Measurements from ENCODE around the gene TMEM184B. TPM values are rescaled to one million over a fixed set of nuclear protein-coding genes. Genes with fewer than 3 reads are reported as not detected.

TMEM184B gene
- total and polyA plus RNA-seq, 2 donors from 2014 or later, result 22.9 to 54.1 TPM

DNA sequence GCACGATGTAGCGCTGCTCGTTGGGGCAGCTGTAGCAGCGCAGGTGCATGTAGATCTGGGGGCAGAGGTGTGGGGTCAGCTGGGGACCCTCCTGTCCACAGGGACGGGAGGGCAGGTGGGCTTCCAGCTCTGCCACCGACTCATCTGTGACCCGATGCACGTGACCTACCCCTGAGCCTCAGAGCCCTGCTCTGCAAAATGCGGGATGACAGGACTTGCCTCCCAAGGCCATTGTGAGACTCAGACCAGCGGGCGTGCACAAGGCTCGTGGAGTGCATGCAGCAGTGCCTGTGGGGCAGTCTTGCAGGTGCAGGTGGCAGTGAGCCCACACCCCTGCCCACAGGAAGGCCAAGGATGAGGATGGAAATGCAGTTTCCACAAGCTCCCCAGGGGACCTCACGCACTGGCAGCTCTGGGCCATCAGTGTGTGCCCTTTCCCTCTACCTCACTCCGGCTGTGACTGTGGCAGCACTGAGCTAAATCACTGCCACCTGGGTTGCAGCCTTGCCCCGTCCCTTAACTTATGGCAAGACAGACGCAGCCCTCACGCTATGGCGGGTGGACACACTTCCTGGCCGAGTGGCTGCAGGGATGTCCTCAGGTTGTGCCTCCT is 26.7 kb downstream of the TMEM184B start:
- TF ChIP-seq, protein P1, sequence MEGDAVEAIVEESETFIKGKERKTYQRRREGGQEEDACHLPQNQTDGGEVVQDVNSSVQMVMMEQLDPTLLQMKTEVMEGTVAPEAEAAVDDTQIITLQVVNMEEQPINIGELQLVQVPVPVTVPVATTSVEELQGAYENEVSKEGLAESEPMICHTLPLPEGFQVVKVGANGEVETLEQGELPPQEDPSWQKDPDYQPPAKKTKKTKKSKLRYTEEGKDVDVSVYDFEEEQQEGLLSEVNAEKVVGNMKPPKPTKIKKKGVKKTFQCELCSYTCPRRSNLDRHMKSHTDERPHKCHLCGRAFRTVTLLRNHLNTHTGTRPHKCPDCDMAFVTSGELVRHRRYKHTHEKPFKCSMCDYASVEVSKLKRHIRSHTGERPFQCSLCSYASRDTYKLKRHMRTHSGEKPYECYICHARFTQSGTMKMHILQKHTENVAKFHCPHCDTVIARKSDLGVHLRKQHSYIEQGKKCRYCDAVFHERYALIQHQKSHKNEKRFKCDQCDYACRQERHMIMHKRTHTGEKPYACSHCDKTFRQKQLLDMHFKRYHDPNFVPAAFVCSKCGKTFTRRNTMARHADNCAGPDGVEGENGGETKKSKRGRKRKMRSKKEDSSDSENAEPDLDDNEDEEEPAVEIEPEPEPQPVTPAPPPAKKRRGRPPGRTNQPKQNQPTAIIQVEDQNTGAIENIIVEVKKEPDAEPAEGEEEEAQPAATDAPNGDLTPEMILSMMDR (IDR thresholded peaks at IDR 0.05; ENCODE audit: borderline replicate concordance, extremely low read depth, insufficient read depth), result no peak
- Histone ChIP-seq H3K36me3 (ENCODE audit: control insufficient read depth in 2 of 3, insufficient read depth in 3 of 3, low read length in 3 of 3) (peaks cover 3 to 17% (median 13%) of the 10 kb centered on the region in 3 donors), H3K9me3 (ENCODE audit: control insufficient read depth in 2 of 3, insufficient read depth in 1 of 3, low read length in 3 of 3) (no peaks in the 10 kb centered on the region), H3K27me3 (ENCODE audit: control insufficient read depth, insufficient read depth, low read length) (no peaks in the 10 kb centered on the region), H3K9ac (ENCODE audit: low read length in 3 of 3) (no peak overlapping the region), H3K27ac (ENCODE audit: low read depth in 2 of 2, low read length in 2 of 2) (no peak overlapping the region), H3K4me1 (ENCODE audit: control insufficient read depth in 2 of 3, insufficient read depth in 2 of 3, low read depth in 1 of 3, low read length in 3 of 3) (peaks cover 0 to 10% (median 0%) of the 10 kb centered on the region in 3 donors), H3K4me3 (ENCODE audit: low read length in 3 of 3) (no peak overlapping the region)
- FAIRE-seq, result no peak
- intact Hi-C loops (cut with DNase I), result no loop called here
- DNase-seq, result no peak

DNA sequence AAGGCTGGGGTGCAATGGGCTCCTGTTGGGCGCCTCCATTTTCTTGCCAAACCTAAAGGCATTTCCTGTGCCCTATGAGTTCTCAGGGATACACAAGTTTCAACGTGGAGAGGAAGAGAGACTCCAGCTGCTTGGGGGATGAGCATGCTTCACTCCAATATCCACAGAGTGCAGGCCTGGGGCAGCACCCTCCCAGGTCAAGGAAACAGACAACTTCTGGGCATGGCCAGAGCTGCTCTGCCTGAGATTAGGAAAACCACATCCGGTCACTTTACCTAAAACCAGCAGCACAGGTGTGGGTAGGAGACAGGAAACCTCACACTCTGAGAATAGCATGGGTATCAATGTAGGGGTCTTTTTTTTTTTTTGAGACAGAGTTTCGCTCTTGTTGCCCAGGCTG is 28.7 kb downstream of the TMEM184B start:
- FAIRE-seq (no peak), DNase-seq (no peak)
- Histone ChIP-seq H3K36me3 (ENCODE audit: control insufficient read depth in 2 of 3, insufficient read depth in 3 of 3, low read length in 3 of 3) (peaks cover 3 to 17% (median 13%) of the 10 kb centered on the region in 3 donors), H3K9me3 (ENCODE audit: control insufficient read depth in 2 of 3, insufficient read depth in 1 of 3, low read length in 3 of 3) (no peaks in the 10 kb centered on the region), H3K9ac (ENCODE audit: low read length in 3 of 3) (no peak overlapping the region), H3K27ac (ENCODE audit: low read depth in 2 of 2, low read length in 2 of 2) (no peak overlapping the region), H3K27me3 (ENCODE audit: control insufficient read depth, insufficient read depth, low read length) (no peaks in the 10 kb centered on the region), H3K4me1 (ENCODE audit: control insufficient read depth in 2 of 3, insufficient read depth in 2 of 3, low read depth in 1 of 3, low read length in 3 of 3) (peaks cover 0 to 14% (median 3%) of the 10 kb centered on the region in 3 donors), H3K4me3 (ENCODE audit: low read length in 3 of 3) (no peak overlapping the region)
- intact Hi-C loops (cut with DNase I), result no loop called here
- TF ChIP-seq, protein P1 (IDR thresholded peaks at IDR 0.05; ENCODE audit: borderline replicate concordance, extremely low read depth, insufficient read depth), result no peak

DNA sequence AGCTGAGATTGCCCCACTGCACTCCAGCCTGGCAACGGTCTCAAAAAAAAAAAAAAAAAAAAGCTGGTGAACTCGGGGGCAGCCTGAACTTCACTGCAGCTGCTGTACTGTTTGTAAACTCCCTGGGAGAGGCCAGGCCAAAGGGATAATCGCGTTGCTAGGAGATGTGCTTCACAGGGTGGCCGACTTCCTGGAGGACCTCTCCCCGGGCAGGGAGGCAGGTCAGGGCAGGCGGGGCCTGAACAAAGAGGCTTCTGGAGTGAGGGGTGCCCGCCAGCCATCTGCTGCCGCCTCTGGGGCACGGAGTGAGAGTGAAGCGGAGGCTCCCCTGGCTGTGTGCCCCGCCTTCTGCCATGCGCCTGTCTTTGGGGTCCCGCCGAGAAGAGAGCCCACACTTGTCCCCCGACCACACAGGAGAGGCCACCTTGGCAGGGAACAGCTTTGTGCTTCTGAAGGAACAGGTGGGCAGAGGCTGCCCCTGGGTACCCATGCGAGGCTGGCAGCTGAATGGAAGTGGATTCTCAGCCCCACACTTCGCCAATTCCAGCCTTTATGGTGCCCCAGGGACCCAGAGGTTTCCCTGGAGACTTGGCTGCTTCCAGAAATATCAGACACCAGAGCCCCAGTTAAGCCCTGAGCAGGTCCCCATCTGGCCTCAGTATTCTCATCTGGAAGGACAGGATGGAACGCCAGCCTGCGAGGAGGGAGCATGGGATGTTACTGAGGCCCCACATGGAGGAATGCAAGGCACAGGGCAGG is 29.6 kb downstream of the TMEM184B start:
- DNase-seq (peak in 4 of 5 donors; percentile 80 to 85 (median 82)), FAIRE-seq (no peak)
- peaks cover 0 to 20% (median 11%) of the 10 kb centered on the region in 3 donors for H3K4me1 ChIP-seq (ENCODE audit: control insufficient read depth in 2 of 3, insufficient read depth in 2 of 3, low read depth in 1 of 3, low read length in 3 of 3)
- TF ChIP-seq, protein P1 (IDR thresholded peaks at IDR 0.05; ENCODE audit: borderline replicate concordance, extremely low read depth, insufficient read depth), result no peak
- H3K4me3 ChIP-seq (ENCODE audit: low read length in 3 of 3), result no peak overlapping the region
- no peaks in the 10 kb centered on the region for H3K9me3 ChIP-seq (ENCODE audit: control insufficient read depth in 2 of 3, insufficient read depth in 1 of 3, low read length in 3 of 3)
- intact Hi-C loops (cut with DNase I), result no loop called here
- H3K27ac ChIP-seq (ENCODE audit: low read depth in 2 of 2, low read length in 2 of 2), result no peak overlapping the region
- H3K9ac ChIP-seq (ENCODE audit: low read length in 3 of 3), result no peak overlapping the region
- H3K36me3 ChIP-seq (ENCODE audit: control insufficient read depth in 2 of 3, insufficient read depth in 3 of 3, low read length in 3 of 3), result peaks cover 3 to 17% (median 13%) of the 10 kb centered on the region in 3 donors
- no peaks in the 10 kb centered on the region for H3K27me3 ChIP-seq (ENCODE audit: control insufficient read depth, insufficient read depth, low read length)
